GM12878 (cell line): ENCODE results near the gene PPIF. TPM values are rescaled to one million over a fixed set of nuclear protein-coding genes. Genes with fewer than 3 reads are reported as not detected.

ENCODE experiments used
- ATAC-seq: fragments of 200-7000 bp; cut with Tn5 transposase; 3 replicates; pipeline ENCODE4 v1.9.1; 2020; ENCODE audit warnings: mild to moderate bottlenecking, moderate library complexity
- BruUV-seq: library from RNA; stranded (reverse); fragments of 400-500 nt; replicated peaks from 2 replicates; lab custom pipeline; 2021; lab: Mats Ljungman, UMichigan
- CTCF ChIA-PET: fragments of 300-600 bp; sonication (Branson Sonifier 250); formaldehyde crosslinking; extraction: SDS; loops from one replicate; lab custom pipeline; 2021; ENCODE audit warnings: inconsistent platforms; lab: Yijun Ruan, JAX
- POLR2A ChIA-PET: fragments of 350-600 bp; formaldehyde crosslinking; extraction: SDS; loops from one replicate; lab custom pipeline; 2021; ENCODE audit warnings: inconsistent platforms; lab: Charles Lee
- RAD21 ChIA-PET: fragments of 300-600 bp; sonication (Branson Sonifier 250); formaldehyde crosslinking; loops from one replicate; lab custom pipeline; 2023; ENCODE audit warnings: antibody characterized with exemption; ENCODE audit not compliant: unreplicated experiment; lab: Charles Lee
- SMC1A ChIA-PET: fragments of 300-600 bp; sonication (Branson Sonifier 250); formaldehyde crosslinking; loops from one replicate; lab custom pipeline; 2023; ENCODE audit not compliant: unreplicated experiment, uncharacterized antibody; lab: Charles Lee
- DNase-seq: peaks from one replicate; pipeline ENCODE4 v3.0.0-alpha.2; 2011; ENCODE audit warnings: low read depth, low spot score
- FAIRE-seq: peaks from 3 replicates; lab custom pipeline; 2011; peaks lifted over from hg19 to GRCh38; lab: Jason Lieb, UNC
- H2AFZ ChIP-seq: 2 replicates; pipeline ENCODE4 v1.6.0; 2011; ENCODE audit warnings: low read depth, low read length, control low read depth; ENCODE audit not compliant: control insufficient read depth
- H3K27ac ChIP-seq: 2 replicates; pipeline ENCODE4 v1.5.1; 2011; ENCODE audit warnings: control low read depth; ENCODE audit not compliant: control insufficient read depth, insufficient read depth
- H3K27me3 ChIP-seq, 2 experiments: replicated peaks in 1 of 2; 2 replicates each; pipeline versions ENCODE4 v1.6.0 to v1.6.1; 2011; ENCODE audit warnings: low read length in 1 of 2; ENCODE audit not compliant: control insufficient read depth in 2 of 2, insufficient read depth in 2 of 2
- H3K36me3 ChIP-seq, 2 experiments: 2 replicates each; pipeline ENCODE4 v1.5.1; 2011; ENCODE audit warnings: low read length in 1 of 2; ENCODE audit not compliant: control insufficient read depth in 2 of 2, insufficient read depth in 2 of 2
- H3K4me1 ChIP-seq: 2 replicates; pipeline ENCODE4 v1.6.1; 2011; ENCODE audit warnings: mild to moderate bottlenecking, low read length, moderate library complexity, mixed read lengths; ENCODE audit not compliant: control insufficient read depth, insufficient read depth
- H3K4me2 ChIP-seq: 2 replicates; pipeline ENCODE4 v1.6.0; 2011; ENCODE audit warnings: control low read depth; ENCODE audit not compliant: control insufficient read depth, insufficient read depth
- H3K4me3 ChIP-seq: fragments of 200-600 bp; sonication (generic); 2 replicates; pipeline ENCODE4 v1.5.1; 2016
- H3K79me2 ChIP-seq: 2 replicates; pipeline ENCODE4 v1.6.0; 2011; ENCODE audit warnings: low read length; ENCODE audit not compliant: control insufficient read depth, insufficient read depth
- H3K9ac ChIP-seq: 2 replicates; pipeline ENCODE4 v1.8.0; 2011; ENCODE audit warnings: low read length, control low read depth, mixed read lengths; ENCODE audit not compliant: control insufficient read depth, insufficient read depth
- H3K9me3 ChIP-seq: replicated peaks from 3 replicates; pipeline ENCODE4 v1.5.1; 2011; ENCODE audit warnings: mild to moderate bottlenecking, low read length; ENCODE audit not compliant: control insufficient read depth, insufficient read depth
- H4K20me1 ChIP-seq: 2 replicates; pipeline ENCODE4 v1.6.0; 2011; ENCODE audit not compliant: control insufficient read depth, insufficient read depth
- FOXM1 ChIP-seq: IDR thresholded peaks from 2 replicates; pipeline ENCODE4 v1.6.1; 2012; ENCODE audit warnings: low read depth, mild to moderate bottlenecking, inconsistent platforms, low read length, moderate library complexity
- MTA2 ChIP-seq: fragments of 450-650 bp; IDR thresholded peaks from 2 replicates; pipeline ENCODE4 v1.6.1; 2016; ENCODE audit warnings: low read depth, mild to moderate bottlenecking, moderate library complexity
- MXI1 ChIP-seq: fragments of 150-350 bp; IDR thresholded peaks from 2 replicates; pipeline ENCODE4 v1.6.1; 2011; ENCODE audit warnings: low read depth, mild to moderate bottlenecking, inconsistent platforms, low read length, improper control_type of control experiment
- RCOR1 ChIP-seq: conservative IDR thresholded peaks from 2 replicates; pipeline ENCODE4 v1.6.1; 2012; ENCODE audit warnings: low read depth, low read length, improper control_type of control experiment
- SMAD1 ChIP-seq: fragments of 450-650 bp; IDR thresholded peaks from 2 replicates; pipeline ENCODE4 v1.6.1; 2018; ENCODE audit warnings: mild to moderate bottlenecking, low read depth; ENCODE audit not compliant: partially characterized antibody
- SP1 ChIP-seq: IDR thresholded peaks from one replicate; pipeline ENCODE4 v1.6.1; 2011; ENCODE audit warnings: low read depth, low read length
- SPI1 ChIP-seq: IDR thresholded peaks from 2 replicates; pipeline ENCODE4 v1.6.1; 2011; ENCODE audit warnings: low read depth, mild to moderate bottlenecking, low read length, moderate library complexity, borderline replicate concordance; ENCODE audit not compliant: insufficient read depth
- SREBF2 ChIP-seq: IDR thresholded peaks from 2 replicates; pipeline ENCODE4 v1.6.1; 2012; ENCODE audit warnings: mild to moderate bottlenecking, low read length
- TCF7 ChIP-seq: IDR thresholded peaks from 2 replicates; pipeline ENCODE4 v1.6.1; 2014; ENCODE audit warnings: antibody characterized with exemption, borderline replicate concordance
- YBX1 ChIP-seq: fragments of 450-650 bp; IDR thresholded peaks from 2 replicates; pipeline ENCODE4 v1.6.1; 2016; ENCODE audit warnings: antibody characterized with exemption
- ZNF207 ChIP-seq: fragments of 450-650 bp; IDR thresholded peaks from 2 replicates; pipeline ENCODE4 v1.6.1; 2014; ENCODE audit warnings: antibody characterized with exemption, mild to moderate bottlenecking, borderline replicate concordance
- in situ Hi-C: fragments of 300-500 bp; cut with MboI; formaldehyde crosslinking; loops from 9 replicates; pipeline ENCODE4 v1.14.3; 2018; ENCODE audit warnings: mixed read lengths
- intact Hi-C: fragments of 100-400 bp; cut with micrococcal nuclease; formaldehyde crosslinking; loops from one replicate; pipeline ENCODE4 v1.14.2; 2022; ENCODE audit not compliant: unreplicated experiment
- polyA plus RNA-seq, 11 experiments: library from polyadenylated mRNA; depleted of rRNA in 4 of 11; unstranded in 6 of 11; stranded (reverse) in 5 of 11; fragments of >200 nt; fragmentation: Nextera tagmentation in 4 of 11; fragmentation: Illumina TruSeq in 1 of 11; extraction: Ambion mirVana in 4 of 11; extraction: Trizol in 1 of 11; gene quantifications; 1 replicate in 1 of 11; 2 replicates in 10 of 11; pipeline versions ENCODE4 v1.2.1 to v1.2.3, GENCODE V29; 2011 to 2016; ENCODE audit warnings: inconsistent platforms in 2 of 11, missing spikeins in 2 of 11, low read depth in 1 of 11
- total RNA-seq, 4 experiments: library from RNA; depleted of rRNA in 3 of 4; stranded (reverse); fragments of >200 nt in 3 of 4; fragmentation: Illumina TruSeq in 1 of 4; extraction: Trizol in 1 of 4; gene quantifications; 2 replicates each; pipeline versions ENCODE4 v1.2.1 to v1.2.3, GENCODE V29; 2013 to 2021
- TF ChIP-seq, protein P1 (sequence below): IDR thresholded peaks from 2 replicates; pipeline ENCODE4 v1.6.1; 2012; ENCODE audit warnings: low read depth, low read length, improper control_type of control experiment
- TF ChIP-seq, protein P2 (sequence below): fragments of 450-650 bp; IDR thresholded peaks from 2 replicates; pipeline ENCODE4 v1.6.1; 2017; ENCODE audit warnings: mild to moderate bottlenecking, moderate library complexity
- TF ChIP-seq, protein P3 (sequence below): fragments of 450-650 bp; IDR thresholded peaks from 2 replicates; pipeline ENCODE4 v1.6.1; 2018; ENCODE audit warnings: borderline replicate concordance, mild to moderate bottlenecking; ENCODE audit not compliant: partially characterized antibody
- TF ChIP-seq, protein P4 (sequence below): IDR thresholded peaks from 2 replicates; pipeline ENCODE4 v1.6.1; 2011; ENCODE audit warnings: borderline replicate concordance, low read depth, mild to moderate bottlenecking, moderate library complexity, mixed read lengths, low read length; ENCODE audit not compliant: insufficient read depth; ENCODE audit errors: extremely low read length

Gene PPIF
- total and polyA plus RNA-seq, 10 of the 15 experiments (the other 5 are each of a cell fraction or from before 2014, with no cell fraction given): 28.8 to 180 (median 128) TPM

DNA sequence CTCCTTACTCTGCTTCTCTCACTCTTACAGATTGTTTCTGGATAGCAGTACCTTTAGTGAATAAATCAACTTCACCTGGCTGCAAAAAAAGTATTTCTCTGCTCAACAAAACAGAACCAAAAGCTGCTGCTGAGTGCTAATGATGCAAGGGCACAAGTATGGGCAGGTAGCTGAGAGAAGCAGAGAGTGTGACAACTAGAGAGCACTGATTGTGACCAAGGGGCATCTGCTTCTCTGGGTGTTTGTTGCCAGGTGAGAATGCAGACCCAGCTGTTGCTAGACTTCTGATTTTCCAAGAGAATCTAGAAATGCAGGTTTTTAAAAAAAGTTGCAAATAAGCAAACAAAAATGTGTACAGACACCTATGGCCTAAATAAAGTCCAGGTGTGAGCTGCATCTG, 25.3 kb upstream of the PPIF start:
- ChIA-PET POLR2A (interaction anchor here (1.2 to 2.3 kb wide), 3 partner anchors 9 to 24 kb away, joined by 3 to 11 read pairs (median 7); no protein-coding TSS in a partner anchor), SMC1A (interaction anchor here (0.8 to 3.5 kb wide), 10 partner anchors 10 to 81 kb away, joined by 3 to 17 read pairs (median 4); no protein-coding TSS in a partner anchor), CTCF (interaction anchor here (0.6 to 1.6 kb wide), 5 partner anchors 26 to 124 kb away, joined by 3 to 5 read pairs (median 3); partner anchors contain the start of gene ZCCHC24), RAD21 (interaction anchor here (0.9 to 1.8 kb wide), 3 partner anchors 10 to 29 kb away, joined by 3 to 6 read pairs (median 3); no protein-coding TSS in a partner anchor)
- BruUV-seq: no TSS peak
- no peaks in the 10 kb centered on the region for H3K79me2 ChIP-seq
- TF ChIP-seq ZNF207 (no peak), RCOR1 (no peak), MTA2 (no peak), MXI1 (no peak), TCF7 (no peak), SP1 (no peak), FOXM1 (no peak), SMAD1 (no peak), YBX1 (no peak), SPI1 (no peak), SREBF2 (no peak)
- TF ChIP-seq, protein P1, sequence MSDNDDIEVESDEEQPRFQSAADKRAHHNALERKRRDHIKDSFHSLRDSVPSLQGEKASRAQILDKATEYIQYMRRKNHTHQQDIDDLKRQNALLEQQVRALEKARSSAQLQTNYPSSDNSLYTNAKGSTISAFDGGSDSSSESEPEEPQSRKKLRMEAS: no peak
- TF ChIP-seq, protein P2, sequence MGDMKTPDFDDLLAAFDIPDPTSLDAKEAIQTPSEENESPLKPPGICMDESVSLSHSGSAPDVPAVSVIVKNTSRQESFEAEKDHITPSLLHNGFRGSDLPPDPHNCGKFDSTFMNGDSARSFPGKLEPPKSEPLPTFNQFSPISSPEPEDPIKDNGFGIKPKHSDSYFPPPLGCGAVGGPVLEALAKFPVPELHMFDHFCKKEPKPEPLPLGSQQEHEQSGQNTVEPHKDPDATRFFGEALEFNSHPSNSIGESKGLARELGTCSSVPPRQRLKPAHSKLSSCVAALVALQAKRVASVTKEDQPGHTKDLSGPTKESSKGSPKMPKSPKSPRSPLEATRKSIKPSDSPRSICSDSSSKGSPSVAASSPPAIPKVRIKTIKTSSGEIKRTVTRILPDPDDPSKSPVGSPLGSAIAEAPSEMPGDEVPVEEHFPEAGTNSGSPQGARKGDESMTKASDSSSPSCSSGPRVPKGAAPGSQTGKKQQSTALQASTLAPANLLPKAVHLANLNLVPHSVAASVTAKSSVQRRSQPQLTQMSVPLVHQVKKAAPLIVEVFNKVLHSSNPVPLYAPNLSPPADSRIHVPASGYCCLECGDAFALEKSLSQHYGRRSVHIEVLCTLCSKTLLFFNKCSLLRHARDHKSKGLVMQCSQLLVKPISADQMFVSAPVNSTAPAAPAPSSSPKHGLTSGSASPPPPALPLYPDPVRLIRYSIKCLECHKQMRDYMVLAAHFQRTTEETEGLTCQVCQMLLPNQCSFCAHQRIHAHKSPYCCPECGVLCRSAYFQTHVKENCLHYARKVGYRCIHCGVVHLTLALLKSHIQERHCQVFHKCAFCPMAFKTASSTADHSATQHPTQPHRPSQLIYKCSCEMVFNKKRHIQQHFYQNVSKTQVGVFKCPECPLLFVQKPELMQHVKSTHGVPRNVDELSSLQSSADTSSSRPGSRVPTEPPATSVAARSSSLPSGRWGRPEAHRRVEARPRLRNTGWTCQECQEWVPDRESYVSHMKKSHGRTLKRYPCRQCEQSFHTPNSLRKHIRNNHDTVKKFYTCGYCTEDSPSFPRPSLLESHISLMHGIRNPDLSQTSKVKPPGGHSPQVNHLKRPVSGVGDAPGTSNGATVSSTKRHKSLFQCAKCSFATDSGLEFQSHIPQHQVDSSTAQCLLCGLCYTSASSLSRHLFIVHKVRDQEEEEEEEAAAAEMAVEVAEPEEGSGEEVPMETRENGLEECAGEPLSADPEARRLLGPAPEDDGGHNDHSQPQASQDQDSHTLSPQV: no peak
- TF ChIP-seq, protein P3, sequence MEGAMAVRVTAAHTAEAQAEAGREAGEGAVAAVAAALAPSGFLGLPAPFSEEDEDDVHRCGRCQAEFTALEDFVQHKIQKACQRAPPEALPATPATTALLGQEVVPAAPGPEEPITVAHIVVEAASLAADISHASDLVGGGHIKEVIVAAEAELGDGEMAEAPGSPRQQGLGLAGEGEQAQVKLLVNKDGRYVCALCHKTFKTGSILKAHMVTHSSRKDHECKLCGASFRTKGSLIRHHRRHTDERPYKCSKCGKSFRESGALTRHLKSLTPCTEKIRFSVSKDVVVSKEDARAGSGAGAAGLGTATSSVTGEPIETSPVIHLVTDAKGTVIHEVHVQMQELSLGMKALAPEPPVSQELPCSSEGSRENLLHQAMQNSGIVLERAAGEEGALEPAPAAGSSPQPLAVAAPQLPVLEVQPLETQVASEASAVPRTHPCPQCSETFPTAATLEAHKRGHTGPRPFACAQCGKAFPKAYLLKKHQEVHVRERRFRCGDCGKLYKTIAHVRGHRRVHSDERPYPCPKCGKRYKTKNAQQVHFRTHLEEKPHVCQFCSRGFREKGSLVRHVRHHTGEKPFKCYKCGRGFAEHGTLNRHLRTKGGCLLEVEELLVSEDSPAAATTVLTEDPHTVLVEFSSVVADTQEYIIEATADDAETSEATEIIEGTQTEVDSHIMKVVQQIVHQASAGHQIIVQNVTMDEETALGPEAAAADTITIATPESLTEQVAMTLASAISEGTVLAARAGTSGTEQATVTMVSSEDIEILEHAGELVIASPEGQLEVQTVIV: no peak
- TF ChIP-seq, protein P4, sequence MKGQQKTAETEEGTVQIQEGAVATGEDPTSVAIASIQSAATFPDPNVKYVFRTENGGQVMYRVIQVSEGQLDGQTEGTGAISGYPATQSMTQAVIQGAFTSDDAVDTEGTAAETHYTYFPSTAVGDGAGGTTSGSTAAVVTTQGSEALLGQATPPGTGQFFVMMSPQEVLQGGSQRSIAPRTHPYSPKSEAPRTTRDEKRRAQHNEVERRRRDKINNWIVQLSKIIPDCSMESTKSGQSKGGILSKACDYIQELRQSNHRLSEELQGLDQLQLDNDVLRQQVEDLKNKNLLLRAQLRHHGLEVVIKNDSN: no peak
- H4K20me1 ChIP-seq: no peaks in the 10 kb centered on the region
- no peaks in the 10 kb centered on the region; the same call in 2 of the 3 replicates for H3K9me3 ChIP-seq
- H3K4me2 ChIP-seq: no peak overlapping the region
- no peaks in the 10 kb centered on the region for H3K27me3 ChIP-seq
- no peak overlapping the region for H2AFZ ChIP-seq
- no peak overlapping the region for H3K9ac ChIP-seq
- ATAC-seq: no peak
- no peak overlapping the region for H3K27ac ChIP-seq
- in situ Hi-C loops (no loop called here), intact Hi-C loops (no loop called here)
- FAIRE-seq: no peak
- no peak for DNase-seq
- H3K4me3 ChIP-seq: no peak overlapping the region
- no peaks in the 10 kb centered on the region for H3K36me3 ChIP-seq
- H3K4me1 ChIP-seq: peaks cover 45% of the 10 kb centered on the region
